ENCODE results near the gene SLC25A11. TPM values are rescaled to one million over a fixed set of nuclear protein-coding genes. Genes with fewer than 3 reads are reported as not detected.

The SLC25A11 gene
- total RNA-seq, 4 donors from 2014 or later, result 62.4 to 120 (median 83.9) TPM

DNA sequence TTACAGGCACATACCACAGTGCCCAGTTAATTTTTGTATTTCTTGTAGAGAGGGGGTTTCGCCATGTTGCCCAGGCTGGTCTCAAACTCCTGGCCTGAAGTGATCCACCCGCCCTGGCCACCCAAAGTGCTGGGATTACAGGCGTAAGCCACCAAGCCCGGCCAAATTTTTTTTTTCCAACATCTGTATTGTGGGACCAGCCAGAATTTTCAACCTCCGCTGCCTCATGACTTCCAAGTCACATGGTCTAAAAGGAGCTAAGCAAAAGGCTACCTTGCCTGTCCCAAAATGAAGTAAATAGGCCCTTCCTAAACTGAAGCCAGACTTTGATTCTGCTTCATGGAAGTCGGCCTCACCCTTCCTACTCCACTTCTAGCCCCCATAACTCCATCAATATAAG, 32.0 kb upstream of the SLC25A11 start:
- no peaks in the 10 kb centered on the region for H3K27me3 ChIP-seq
- no peaks in the 10 kb centered on the region for H3K9me3 ChIP-seq
- 84% methylated on average over 6 of the region's 6 CpGs; no CpG with 5 or more reads in 1 of the 2 donors for WGBS, 2 donors (ENCODE audit: low coverage in 1 of 2)
- peaks cover 0 to 40% (median 8%) of the 10 kb centered on the region in 4 donors for H3K36me3 ChIP-seq
- peak overlapping the region in 1 of 4 donors; percentile 3 for H3K27ac ChIP-seq
- DNase-seq, result no peak
- intact Hi-C loops (cut with DNase I; ENCODE audit: low total_unique reads) (loop anchor here (10.0 kb wide), 1 partner anchor 93 kb away; no protein-coding TSS in a partner anchor), in situ Hi-C loops (cut with MboI; ENCODE audit: low pct_ligation_motif_present in 1 of 4, low pct_unique_long_range_greater_than_20kb in 1 of 4, low sequenced_read_pairs in 3 of 4) (loop anchor here in 1 of 4 donors (10.0 kb wide), 1 partner anchor 57 kb away; no protein-coding TSS in a partner anchor)
- H3K4me3 ChIP-seq, result no peak overlapping the region
- H3K4me1 ChIP-seq, result peaks cover 12 to 20% (median 16%) of the 10 kb centered on the region in 4 donors
- no peak for TF ChIP-seq EP300 (IDR thresholded peaks at IDR 0.05; ENCODE audit: low read depth)
- TF ChIP-seq POLR2A (IDR thresholded peaks at IDR 0.05), result no peak
- TF ChIP-seq POLR2AphosphoS5 (IDR thresholded peaks at IDR 0.05), result no peak
- TF ChIP-seq, protein P1, sequence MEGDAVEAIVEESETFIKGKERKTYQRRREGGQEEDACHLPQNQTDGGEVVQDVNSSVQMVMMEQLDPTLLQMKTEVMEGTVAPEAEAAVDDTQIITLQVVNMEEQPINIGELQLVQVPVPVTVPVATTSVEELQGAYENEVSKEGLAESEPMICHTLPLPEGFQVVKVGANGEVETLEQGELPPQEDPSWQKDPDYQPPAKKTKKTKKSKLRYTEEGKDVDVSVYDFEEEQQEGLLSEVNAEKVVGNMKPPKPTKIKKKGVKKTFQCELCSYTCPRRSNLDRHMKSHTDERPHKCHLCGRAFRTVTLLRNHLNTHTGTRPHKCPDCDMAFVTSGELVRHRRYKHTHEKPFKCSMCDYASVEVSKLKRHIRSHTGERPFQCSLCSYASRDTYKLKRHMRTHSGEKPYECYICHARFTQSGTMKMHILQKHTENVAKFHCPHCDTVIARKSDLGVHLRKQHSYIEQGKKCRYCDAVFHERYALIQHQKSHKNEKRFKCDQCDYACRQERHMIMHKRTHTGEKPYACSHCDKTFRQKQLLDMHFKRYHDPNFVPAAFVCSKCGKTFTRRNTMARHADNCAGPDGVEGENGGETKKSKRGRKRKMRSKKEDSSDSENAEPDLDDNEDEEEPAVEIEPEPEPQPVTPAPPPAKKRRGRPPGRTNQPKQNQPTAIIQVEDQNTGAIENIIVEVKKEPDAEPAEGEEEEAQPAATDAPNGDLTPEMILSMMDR (IDR thresholded peaks at IDR 0.05), result no peak

DNA sequence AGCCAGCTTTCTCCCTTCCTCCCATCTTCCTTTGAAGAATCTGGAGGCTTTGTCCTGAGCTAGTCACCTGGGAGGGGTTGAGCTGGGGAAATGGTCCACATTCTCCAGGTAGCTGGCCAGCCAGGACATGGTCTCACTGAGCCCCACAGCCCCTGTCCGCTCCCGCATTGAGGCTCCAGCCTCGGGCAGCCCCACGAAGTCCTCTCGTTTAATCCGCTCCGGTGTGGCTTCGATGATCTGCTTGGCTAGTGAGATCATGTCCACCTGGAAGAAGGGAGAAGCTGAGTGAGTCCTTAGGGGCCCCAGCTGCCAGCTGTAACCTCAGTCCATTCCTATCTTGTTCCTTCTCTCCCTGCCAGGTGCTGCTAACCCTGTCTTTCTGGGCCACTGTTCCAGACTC, 30.4 kb upstream of the SLC25A11 start:
- Histone ChIP-seq H3K4me1 (peaks cover 14 to 33% (median 26%) of the 10 kb centered on the region in 4 donors), H3K36me3 (peaks cover 0 to 36% (median 5%) of the 10 kb centered on the region in 4 donors), H3K9me3 (no peaks in the 10 kb centered on the region), H3K27me3 (no peaks in the 10 kb centered on the region), H3K4me3 (no peak overlapping the region), H3K27ac (peak overlapping the region; percentile 91 to 98 (median 96))
- WGBS, 2 donors (ENCODE audit: low coverage in 1 of 2), result 80 to 96% methylated on average over 3 to 8 of the region's 8 CpGs
- DNase-seq, result no peak
- in situ Hi-C loops (cut with MboI; ENCODE audit: low pct_ligation_motif_present in 1 of 4, low pct_unique_long_range_greater_than_20kb in 1 of 4, low sequenced_read_pairs in 3 of 4) (loop anchor here in 1 of 4 donors (10.0 kb wide), 1 partner anchor 55 kb away; no protein-coding TSS in a partner anchor), intact Hi-C loops (cut with DNase I; ENCODE audit: low total_unique reads) (loop anchor here (10.0 kb wide), 1 partner anchor 95 kb away; no protein-coding TSS in a partner anchor)
- no peak for TF ChIP-seq EP300 (IDR thresholded peaks at IDR 0.05; ENCODE audit: low read depth)
- no peak for TF ChIP-seq POLR2A (IDR thresholded peaks at IDR 0.05)
- TF ChIP-seq, protein P1 (IDR thresholded peaks at IDR 0.05), result no peak
- TF ChIP-seq POLR2AphosphoS5 (IDR thresholded peaks at IDR 0.05), result no peak

DNA sequence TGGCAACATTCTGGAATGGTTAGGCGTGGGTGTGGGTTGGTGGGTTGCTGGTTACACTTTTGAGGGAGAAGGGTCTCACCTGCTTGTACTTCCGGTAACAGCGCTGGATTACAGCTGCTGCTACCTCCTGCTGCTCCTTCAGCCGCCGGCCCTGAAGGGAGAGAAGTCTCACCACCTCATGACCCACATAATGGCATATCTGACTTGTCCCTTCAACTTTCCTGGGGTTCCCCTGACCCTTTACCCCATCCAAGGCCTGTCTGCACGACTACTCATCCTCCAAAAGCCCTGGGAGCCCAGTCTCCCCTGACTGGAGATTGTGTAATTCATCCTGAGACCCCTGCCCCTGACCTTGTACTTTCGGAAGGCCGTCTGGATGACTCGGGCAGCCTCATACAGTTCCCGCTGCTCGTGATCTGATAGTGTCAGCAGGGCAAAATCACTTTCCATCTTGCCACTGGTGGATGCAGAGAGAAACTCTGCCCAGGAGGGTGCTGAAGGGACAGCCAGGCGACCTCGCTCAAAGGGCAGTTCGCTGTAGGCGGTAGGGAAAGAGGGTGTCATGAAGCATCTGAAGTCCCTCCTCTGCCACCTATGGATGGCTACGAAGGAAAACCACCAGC, 29.8 kb upstream of the SLC25A11 start:
- Histone ChIP-seq H3K9me3 (no peaks in the 10 kb centered on the region), H3K27me3 (no peaks in the 10 kb centered on the region), H3K4me3 (no peak overlapping the region), H3K27ac (peak overlapping the region; percentile 91 to 98 (median 96)), H3K4me1 (peaks cover 14 to 33% (median 26%) of the 10 kb centered on the region in 4 donors), H3K36me3 (peaks cover 0 to 36% (median 5%) of the 10 kb centered on the region in 4 donors)
- intact Hi-C loops (cut with DNase I; ENCODE audit: low total_unique reads) (loop anchor here (10.0 kb wide), 1 partner anchor 95 kb away; no protein-coding TSS in a partner anchor), in situ Hi-C loops (cut with MboI; ENCODE audit: low pct_ligation_motif_present in 1 of 4, low pct_unique_long_range_greater_than_20kb in 1 of 4, low sequenced_read_pairs in 3 of 4) (loop anchor here in 1 of 4 donors (10.0 kb wide), 1 partner anchor 55 kb away; no protein-coding TSS in a partner anchor)
- WGBS, 2 donors (ENCODE audit: low coverage in 1 of 2), result 70 to 80% methylated on average over 1 to 16 of the region's 16 CpGs
- no peak for DNase-seq
- no peak for TF ChIP-seq POLR2A (IDR thresholded peaks at IDR 0.05)
- TF ChIP-seq, protein P1 (IDR thresholded peaks at IDR 0.05), result no peak
- no peak for TF ChIP-seq POLR2AphosphoS5 (IDR thresholded peaks at IDR 0.05)
- no peak for TF ChIP-seq EP300 (IDR thresholded peaks at IDR 0.05; ENCODE audit: low read depth)

DNA sequence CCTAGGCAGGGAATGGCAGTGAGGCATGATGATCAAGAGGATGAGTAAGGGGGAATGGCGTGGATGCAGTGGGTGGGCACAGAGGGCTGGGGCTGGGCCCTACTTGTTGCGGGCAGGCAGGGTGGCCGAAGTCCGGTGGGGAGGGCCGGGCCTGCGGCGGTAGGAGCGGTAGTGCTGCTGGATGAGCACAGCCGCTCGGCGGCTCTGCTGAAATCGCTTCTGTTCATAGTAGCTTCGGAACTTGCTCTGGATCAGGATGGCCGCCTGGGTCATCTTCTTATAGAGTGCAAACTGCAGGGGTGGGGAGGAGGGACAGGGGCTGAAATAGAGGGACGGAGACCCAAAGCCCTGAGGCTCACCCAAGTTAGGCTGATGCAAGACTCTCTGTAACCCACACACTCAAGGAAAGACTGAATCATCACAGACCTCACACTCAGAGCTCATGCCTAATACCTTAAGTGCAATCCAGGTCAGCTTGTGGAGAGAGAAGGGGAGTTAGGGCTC, 29.3 kb upstream of the SLC25A11 start:
- DNase-seq, result no peak
- peak overlapping the region; percentile 91 to 98 (median 96) for H3K27ac ChIP-seq
- peak overlapping the region in 3 of 4 donors; percentile 55 to 82 (median 69) for H3K4me3 ChIP-seq
- H3K36me3 ChIP-seq, result peaks cover 0 to 31% (median 5%) of the 10 kb centered on the region in 4 donors
- peaks cover 14 to 33% (median 26%) of the 10 kb centered on the region in 4 donors for H3K4me1 ChIP-seq
- intact Hi-C loops (cut with DNase I; ENCODE audit: low total_unique reads) (no loop called here), in situ Hi-C loops (cut with MboI; ENCODE audit: low pct_ligation_motif_present in 1 of 4, low pct_unique_long_range_greater_than_20kb in 1 of 4, low sequenced_read_pairs in 3 of 4) (no loop called here)
- H3K27me3 ChIP-seq, result no peaks in the 10 kb centered on the region
- peak; percentile 32 to 59 (median 49) for TF ChIP-seq POLR2AphosphoS5 (IDR thresholded peaks at IDR 0.05)
- no peak for TF ChIP-seq POLR2A (IDR thresholded peaks at IDR 0.05)
- no peak for TF ChIP-seq EP300 (IDR thresholded peaks at IDR 0.05; ENCODE audit: low read depth)
- TF ChIP-seq, protein P1 (IDR thresholded peaks at IDR 0.05), result no peak
- WGBS, 2 donors (ENCODE audit: low coverage in 1 of 2), result 73% methylated on average over 15 of the region's 15 CpGs; no CpG with 5 or more reads in 1 of the 2 donors
- H3K9me3 ChIP-seq, result no peaks in the 10 kb centered on the region

Data from transverse colon (tissue), 4 donors.